B cell (primary cell): ENCODE data around the gene RBM26. TPM values are rescaled to one million over a fixed set of nuclear protein-coding genes. Genes with fewer than 3 reads are reported as not detected.

Experiments used
- ATAC-seq: fragments of 200-7000 bp; cut with Tn5 transposase; one replicate; pipeline ENCODE4 v1.10.0; 2021; ENCODE audit warnings: low read depth, mild to moderate bottlenecking, moderate number of reproducible peaks, moderate library complexity
- CTCF ChIA-PET: fragments of 350-600 bp; sonication (Branson Sonifier 250); formaldehyde crosslinking; loops from one replicate; lab custom pipeline; 2021; ENCODE audit warnings: antibody characterized with exemption, inconsistent platforms; lab: Charles Lee
- POLR2A ChIA-PET: fragments of 350-600 bp; sonication (Branson Sonifier 250); formaldehyde crosslinking; loops from one replicate; lab custom pipeline; 2021; ENCODE audit warnings: antibody characterized with exemption; lab: Charles Lee
- DNase-seq: peaks from one replicate; pipeline ENCODE4 v3.0.0; 2013
- H2AFZ ChIP-seq: 2 replicates; pipeline ENCODE4 v1.6.1; 2012; ENCODE audit warnings: mild to moderate bottlenecking, low read depth, low read length; ENCODE audit not compliant: insufficient read depth, poor library complexity, severe bottlenecking
- H3K27ac ChIP-seq, 2 donors: 1 replicate in 1 of 2; 2 replicates in 1 of 2; pipeline ENCODE4 v1.5.1; 2012 to 2013; ENCODE audit warnings: low read length in 2 of 2, mild to moderate bottlenecking in 2 of 2, moderate library complexity in 1 of 2
- H3K27me3 ChIP-seq, 4 experiments: fragments of 200-600 bp in 1 of 4; sonication (generic) in 1 of 4; replicated peaks in 1 of 4; 1 replicate in 2 of 4; 2 replicates in 2 of 4; pipeline versions ENCODE4 v1.6.1 to v1.7.0; 2013 to 2016; ENCODE audit warnings: low read length in 3 of 4, mild to moderate bottlenecking in 2 of 4, mixed read lengths in 1 of 4, moderate library complexity in 1 of 4; ENCODE audit not compliant: insufficient read depth in 4 of 4, control insufficient read depth in 3 of 4; ENCODE audit errors: control extremely low read depth in 1 of 4
- H3K36me3 ChIP-seq, 2 experiments: replicated peaks in 1 of 2; 1 replicate in 1 of 2; 2 replicates in 1 of 2; pipeline versions ENCODE4 v1.6.1 to v1.7.1; 2013; ENCODE audit warnings: low read length in 1 of 2; ENCODE audit not compliant: insufficient read depth in 2 of 2, control insufficient read depth in 1 of 2; ENCODE audit errors: control extremely low read depth in 1 of 2, extremely low read depth in 1 of 2
- H3K4me1 ChIP-seq, 2 donors: fragments of 200-600 bp in 1 of 2; sonication (generic) in 1 of 2; 1 replicate in 1 of 2; 2 replicates in 1 of 2; pipeline versions ENCODE4 v1.5.1 to v1.6.1; 2013 to 2017; ENCODE audit warnings: low read length in 2 of 2; ENCODE audit not compliant: control insufficient read depth in 2 of 2, insufficient read depth in 2 of 2
- H3K4me2 ChIP-seq: replicated peaks from 2 replicates; pipeline ENCODE3; 2012; ENCODE audit warnings: mild to moderate bottlenecking, low read depth, low read length; ENCODE audit not compliant: poor library complexity, severe bottlenecking
- H3K4me3 ChIP-seq, 5 experiments: fragments of 200-600 bp in 1 of 5; sonication (generic) in 1 of 5; 1 replicate in 3 of 5; 2 replicates in 2 of 5; pipeline versions ENCODE4 v1.5.1 to v1.7.0; 2011 to 2016; ENCODE audit warnings: low read length in 4 of 5, mild to moderate bottlenecking in 4 of 5, low read depth in 2 of 5, control low read depth in 1 of 5, moderate library complexity in 1 of 5; ENCODE audit not compliant: insufficient read depth in 1 of 5; ENCODE audit errors: control extremely low read depth in 1 of 5, extremely low read depth in 1 of 5
- H3K79me2 ChIP-seq: fragments of 200-600 bp; sonication (generic); one replicate; pipeline ENCODE4 v1.6.0; 2016; ENCODE audit warnings: low read length; ENCODE audit not compliant: control insufficient read depth, insufficient read depth
- H3K9ac ChIP-seq: fragments of 200-600 bp; sonication (generic); 2 replicates; pipeline ENCODE4 v1.6.1; 2017; ENCODE audit warnings: mild to moderate bottlenecking, low read length, moderate library complexity
- H3K9me3 ChIP-seq, 3 donors: one replicate each; pipeline versions ENCODE4 v1.6.1 to v1.7.1; 2013; ENCODE audit warnings: low read length in 2 of 3; ENCODE audit not compliant: control insufficient read depth in 2 of 3, insufficient read depth in 1 of 3; ENCODE audit errors: control extremely low read depth in 1 of 3
- H4K20me1 ChIP-seq: 2 replicates; pipeline ENCODE4 v1.6.0; 2012; ENCODE audit warnings: mild to moderate bottlenecking, low read length; ENCODE audit not compliant: insufficient read depth, control insufficient read depth, poor library complexity, severe bottlenecking
- H3K27ac Mint-ChIP-seq: one replicate; pipeline ENCODE4 v1.8.0; 2021; ENCODE audit warnings: mixed read lengths
- H3K27me3 Mint-ChIP-seq: one replicate; pipeline ENCODE4 v1.8.0; 2021; ENCODE audit warnings: mixed read lengths
- H3K4me1 Mint-ChIP-seq: one replicate; pipeline ENCODE4 v1.8.0; 2021; ENCODE audit warnings: mixed read lengths
- H3K4me3 Mint-ChIP-seq: one replicate; pipeline ENCODE4 v1.8.0; 2021; ENCODE audit warnings: mixed read lengths
- H3K9me3 Mint-ChIP-seq: one replicate; pipeline ENCODE4 v1.8.0; 2022; ENCODE audit warnings: mixed read lengths; ENCODE audit not compliant: insufficient read depth
- EZH2 ChIP-seq: IDR thresholded peaks from 2 replicates; pipeline ENCODE4 v1.6.1; 2012; ENCODE audit warnings: borderline replicate concordance, low read depth, mild to moderate bottlenecking, moderate library complexity, low read length; ENCODE audit not compliant: insufficient read depth, poor library complexity, severe bottlenecking
- WGBS: methylation state at CpG from one replicate; pipeline ENCODE4 v1.1.5; 2013; ENCODE audit warnings: missing lambda C conversion rate; ENCODE audit not compliant: insufficient coverage; 5-methylcytosine and 5-hydroxymethylcytosine counted together
- intact Hi-C: fragments of 100-400 bp; cut with micrococcal nuclease; formaldehyde crosslinking; loops from one replicate; pipeline ENCODE4 v1.10.0; 2022
- polyA plus RNA-seq: library from polyadenylated mRNA; depleted of rRNA; stranded (reverse); fragments of >200 nt; gene quantifications from 2 replicates; pipeline ENCODE4 v1.2.3, GENCODE V29; 2012
- total RNA-seq, 2 donors: library from RNA; stranded (reverse); fragments of 120-200 nt in 1 of 2; gene quantifications; 1 replicate in 1 of 2; 2 replicates in 1 of 2; pipeline versions ENCODE4 v1.2.3 to v1.2.4, GENCODE V29; 2013 to 2022
- TF ChIP-seq, protein P1 (sequence below): fragments of 200-600 bp; IDR thresholded peaks from one replicate; pipeline ENCODE4 v1.8.0; 2022; ENCODE audit warnings: antibody characterized with exemption, mild to moderate bottlenecking

RBM26 gene
- total and polyA plus RNA-seq, 2 donors (not counting 1 experiment from before 2014, with no cell fraction given): 34.5 to 159 TPM

- intact Hi-C loops: no loop called here
- Histone ChIP-seq H3K9me3 (peaks cover 0 to 7% (median 6%) of the 10 kb centered on the region in 3 donors), H3K9ac (no peak overlapping the region), H3K4me3 (no peak overlapping the region), H3K27me3 (no peaks in the 10 kb centered on the region), H3K36me3 (peaks cover 15 to 25% of the 10 kb centered on the region in 2 experiments), H3K79me2 (peaks cover 99% of the 10 kb centered on the region), H2AFZ (no peak overlapping the region), H3K27ac (peak overlapping the region in 1 of 2 donors; percentile 49), H3K4me2 (no peak overlapping the region), H4K20me1 (no peaks in the 10 kb centered on the region), H3K4me1 (peaks cover 28 to 44% of the 10 kb centered on the region in 2 donors)
- H3K27me3 Mint-ChIP-seq: no peaks in the 10 kb centered on the region
- ChIA-PET CTCF (interaction anchor here (2.5 kb wide), 1 partner anchor 50 kb away, joined by 7 read pairs; no protein-coding TSS in a partner anchor), POLR2A (no interaction called here)
- H3K4me1 Mint-ChIP-seq: peaks cover 53% of the 10 kb centered on the region
- TF ChIP-seq EZH2: no peak
- TF ChIP-seq, protein P1, sequence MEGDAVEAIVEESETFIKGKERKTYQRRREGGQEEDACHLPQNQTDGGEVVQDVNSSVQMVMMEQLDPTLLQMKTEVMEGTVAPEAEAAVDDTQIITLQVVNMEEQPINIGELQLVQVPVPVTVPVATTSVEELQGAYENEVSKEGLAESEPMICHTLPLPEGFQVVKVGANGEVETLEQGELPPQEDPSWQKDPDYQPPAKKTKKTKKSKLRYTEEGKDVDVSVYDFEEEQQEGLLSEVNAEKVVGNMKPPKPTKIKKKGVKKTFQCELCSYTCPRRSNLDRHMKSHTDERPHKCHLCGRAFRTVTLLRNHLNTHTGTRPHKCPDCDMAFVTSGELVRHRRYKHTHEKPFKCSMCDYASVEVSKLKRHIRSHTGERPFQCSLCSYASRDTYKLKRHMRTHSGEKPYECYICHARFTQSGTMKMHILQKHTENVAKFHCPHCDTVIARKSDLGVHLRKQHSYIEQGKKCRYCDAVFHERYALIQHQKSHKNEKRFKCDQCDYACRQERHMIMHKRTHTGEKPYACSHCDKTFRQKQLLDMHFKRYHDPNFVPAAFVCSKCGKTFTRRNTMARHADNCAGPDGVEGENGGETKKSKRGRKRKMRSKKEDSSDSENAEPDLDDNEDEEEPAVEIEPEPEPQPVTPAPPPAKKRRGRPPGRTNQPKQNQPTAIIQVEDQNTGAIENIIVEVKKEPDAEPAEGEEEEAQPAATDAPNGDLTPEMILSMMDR: no peak
- no peak for DNase-seq
- no peak for ATAC-seq
- H3K9me3 Mint-ChIP-seq: peaks cover 4% of the 10 kb centered on the region
- no peak overlapping the region for H3K4me3 Mint-ChIP-seq
- H3K27ac Mint-ChIP-seq: peak overlapping the region; percentile 62
- WGBS: no CpG with 5 or more reads among the region's 1 CpG
These were observed 7.1 kb downstream of the RBM26 start for GRCh38 chr13:79398915-79399314.

- peak overlapping the region in 1 of 2 donors; percentile 49 for H3K27ac ChIP-seq
- no peaks in the 10 kb centered on the region for H3K27me3 ChIP-seq
- no peak for ATAC-seq
- Mint-ChIP-seq H3K4me1 (peaks cover 61% of the 10 kb centered on the region), H3K4me3 (no peak overlapping the region), H3K27ac (peak overlapping the region; percentile 39), H3K27me3 (no peaks in the 10 kb centered on the region), H3K9me3 (peaks cover 4% of the 10 kb centered on the region)
- H3K4me3 ChIP-seq: no peak overlapping the region
- peaks cover 31 to 43% of the 10 kb centered on the region in 2 donors for H3K4me1 ChIP-seq
- peaks cover 0 to 7% (median 6%) of the 10 kb centered on the region in 3 donors for H3K9me3 ChIP-seq
- CTCF ChIA-PET: interaction anchor here (0.7 to 2.5 kb wide), 2 partner anchors 13 to 49 kb away, joined by 4 to 7 read pairs; no protein-coding TSS in a partner anchor
- intact Hi-C loops: no loop called here
- no peak overlapping the region for H3K9ac ChIP-seq
- no peaks in the 10 kb centered on the region for H4K20me1 ChIP-seq
- H2AFZ ChIP-seq: no peak overlapping the region
- TF ChIP-seq, protein P1: no peak
- no peak for TF ChIP-seq EZH2
- no peak overlapping the region for H3K4me2 ChIP-seq
- no peak for DNase-seq
- POLR2A ChIA-PET: interaction anchor here (0.7 kb wide), 1 partner anchor 70 kb away, joined by 7 read pairs; no protein-coding TSS in a partner anchor
- H3K79me2 ChIP-seq: peaks cover 97% of the 10 kb centered on the region
- peaks cover 13 to 25% of the 10 kb centered on the region in 2 experiments for H3K36me3 ChIP-seq
These were observed 7.9 kb downstream of the RBM26 start for GRCh38 chr13:79398127-79398526.
